Activated T-cell treated with anti-CD3 and anti-CD28 coated beads for 1 hour (primary cell): ENCODE results near the gene NCBP3.

Source experiments
- DNase-seq: peaks from one replicate; pipeline ENCODE4 v3.0.0-alpha.2; 2020; ENCODE audit warnings: low read depth

The NCBP3 gene

DNA sequence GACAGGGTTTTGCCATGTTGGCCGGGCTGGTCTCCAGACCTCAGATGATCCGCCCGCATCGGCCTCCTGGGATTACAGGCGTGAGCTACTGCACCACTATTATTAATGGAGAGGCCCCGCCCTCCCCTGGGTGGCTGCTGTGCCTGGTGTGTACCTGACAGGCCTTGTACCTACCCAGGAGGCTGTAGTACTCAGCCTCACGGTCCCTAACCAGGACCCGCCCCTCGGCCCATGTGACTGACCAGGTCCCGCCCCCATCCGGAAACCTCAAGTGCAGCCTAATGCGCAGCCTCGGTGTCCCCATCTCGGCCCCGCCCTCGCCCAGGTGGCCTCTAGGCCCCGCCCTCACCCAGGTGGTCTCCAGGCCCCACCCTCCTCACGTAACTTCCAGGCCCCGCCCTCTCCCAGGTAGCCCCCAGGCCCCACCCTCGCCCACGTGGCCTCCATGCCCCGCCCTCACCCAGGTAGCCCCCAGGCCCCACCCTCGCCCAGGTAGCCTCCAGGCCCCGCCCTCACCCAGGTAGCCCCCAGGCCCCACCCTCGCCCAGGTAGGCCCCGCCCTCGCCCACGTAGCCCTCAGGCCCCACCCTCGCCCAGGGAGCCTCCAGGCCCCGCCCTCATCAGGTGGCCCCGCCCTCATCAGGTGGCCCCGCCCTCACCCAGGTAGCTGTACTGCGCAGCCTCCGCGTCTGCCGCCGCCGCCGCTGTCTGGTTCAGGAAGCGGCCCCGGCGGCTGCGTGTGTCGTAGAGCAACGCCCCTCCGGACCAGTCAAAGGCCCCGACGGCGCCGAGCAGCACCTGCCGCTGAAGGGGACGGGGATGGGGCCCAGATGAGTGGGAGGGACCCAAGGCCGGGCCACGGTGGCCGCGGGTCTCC is 91.3 kb downstream of the NCBP3 start:
- peak; percentile 70 for DNase-seq

DNA sequence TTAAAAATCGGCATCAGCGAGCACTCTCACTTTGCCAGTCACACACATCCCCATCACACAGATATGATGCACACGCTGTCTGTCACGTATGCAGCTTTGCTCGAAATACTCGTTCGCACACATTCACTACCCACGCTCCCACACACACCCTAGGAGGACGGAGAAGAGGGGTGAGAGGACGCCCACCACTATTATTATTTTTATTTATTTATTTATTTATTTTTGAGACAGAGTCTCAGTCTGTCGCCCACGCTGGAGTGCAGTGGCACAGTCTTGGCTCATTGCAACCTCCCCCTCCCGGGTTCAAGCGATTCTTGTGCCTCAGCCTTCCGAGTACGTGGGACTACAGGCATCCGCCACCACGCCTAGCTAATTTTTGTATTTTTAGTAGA is 92.0 kb downstream of the NCBP3 start:
- no peak for DNase-seq

DNA sequence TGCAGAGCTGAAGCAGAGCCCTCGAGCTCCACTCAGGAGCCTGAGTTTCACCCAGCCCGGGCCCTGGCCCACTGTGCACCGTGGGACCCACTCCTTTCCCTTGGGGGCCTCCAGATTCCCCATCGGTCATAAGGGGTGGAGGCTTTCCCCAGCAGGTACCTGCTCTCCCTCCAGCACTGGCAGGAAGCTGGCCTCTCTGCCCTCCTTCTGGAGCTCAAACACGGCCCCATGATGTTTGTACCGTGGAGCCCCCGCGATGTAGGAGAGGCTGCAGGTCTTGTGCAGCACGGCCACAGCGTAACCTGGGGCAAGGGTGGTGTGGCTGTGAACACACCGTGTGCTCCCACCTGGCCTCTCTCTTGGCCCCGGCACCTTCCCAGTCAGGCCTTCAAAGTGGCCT is 92.4 kb downstream of the NCBP3 start:
- no peak for DNase-seq
